Measurements from ENCODE around the gene ANKRD44.

GRCh38 chr2:197144183-197144582 lies 166.4 kb downstream of the ANKRD44 start:
- TF ChIP-seq CTCF (IDR thresholded peaks at IDR 0.05; ENCODE audit: low read depth, low read length): no peak
- TF ChIP-seq POLR2A (IDR thresholded peaks at IDR 0.05; ENCODE audit: extremely low read depth, insufficient read length): no peak
- TF ChIP-seq, protein P1, sequence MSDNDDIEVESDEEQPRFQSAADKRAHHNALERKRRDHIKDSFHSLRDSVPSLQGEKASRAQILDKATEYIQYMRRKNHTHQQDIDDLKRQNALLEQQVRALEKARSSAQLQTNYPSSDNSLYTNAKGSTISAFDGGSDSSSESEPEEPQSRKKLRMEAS (IDR thresholded peaks at IDR 0.05; ENCODE audit: low read depth, low read length): no peak
- TF ChIP-seq MYC (IDR thresholded peaks at IDR 0.05; ENCODE audit: low read depth, low read length): no peak

All from NB4 (cell line).